GM10248 (cell line): Measurements from ENCODE around the gene COX7A2L.

ENCODE experiments used
- CTCF ChIA-PET: fragments of 300-600 bp; sonication (Branson Sonifier 250); formaldehyde crosslinking; extraction: SDS; loops from one replicate; lab custom pipeline; 2021; ENCODE audit warnings: antibody characterized with exemption; lab: Yijun Ruan, JAX
- POLR2A ChIA-PET: fragments of 350-650 bp; sonication (Branson Sonifier 250); formaldehyde crosslinking; extraction: SDS; loops from one replicate; lab custom pipeline; 2020; ENCODE audit warnings: antibody characterized with exemption; lab: Yijun Ruan, JAX
- DNase-seq: peaks from one replicate; pipeline ENCODE4 v3.0.0; 2012; ENCODE audit errors: extremely low spot score
- TF ChIP-seq, protein P1 (sequence below): IDR thresholded peaks from 2 replicates; pipeline ENCODE4 v1.5.1; 2012; ENCODE audit warnings: mild to moderate bottlenecking, low read depth; ENCODE audit errors: extremely low read depth, missing control alignments, control extremely low read depth

The COX7A2L gene

DNA sequence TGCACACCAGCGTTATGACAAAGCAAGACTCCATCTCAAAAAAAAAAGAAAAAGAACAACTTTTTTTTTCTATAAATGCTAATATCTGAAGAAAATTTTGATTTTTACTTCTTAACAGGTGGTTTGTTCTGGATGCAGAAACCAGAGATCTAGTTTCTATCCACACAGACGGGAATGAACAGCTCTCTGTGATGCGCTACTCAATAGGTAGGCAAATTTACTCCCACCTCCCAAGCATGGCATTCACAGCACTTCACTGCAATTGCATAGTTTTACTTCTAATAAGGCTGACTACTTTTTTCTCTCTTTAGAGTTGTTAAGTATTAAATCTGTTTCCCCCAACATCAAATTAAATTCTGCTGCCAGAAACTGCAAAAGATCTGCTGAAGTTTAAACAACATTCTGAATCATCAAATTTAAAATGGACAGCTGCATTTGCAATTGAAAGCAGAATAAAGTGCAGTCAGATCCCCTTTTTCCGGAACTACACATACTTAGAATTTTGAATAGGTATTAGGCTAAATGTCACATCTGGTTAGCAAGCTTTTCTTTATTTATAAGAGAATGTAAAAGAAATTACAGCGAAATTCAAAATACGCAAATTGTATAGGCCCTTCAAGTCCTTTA, 45.1 kb downstream of the COX7A2L start:
- ChIA-PET POLR2A (no interaction called here), CTCF (interaction anchor here (1.0 to 1.9 kb wide), 4 partner anchors 9 to 221 kb away, joined by 3 to 5 read pairs (median 4); no protein-coding TSS in a partner anchor)
- TF ChIP-seq, protein P1, sequence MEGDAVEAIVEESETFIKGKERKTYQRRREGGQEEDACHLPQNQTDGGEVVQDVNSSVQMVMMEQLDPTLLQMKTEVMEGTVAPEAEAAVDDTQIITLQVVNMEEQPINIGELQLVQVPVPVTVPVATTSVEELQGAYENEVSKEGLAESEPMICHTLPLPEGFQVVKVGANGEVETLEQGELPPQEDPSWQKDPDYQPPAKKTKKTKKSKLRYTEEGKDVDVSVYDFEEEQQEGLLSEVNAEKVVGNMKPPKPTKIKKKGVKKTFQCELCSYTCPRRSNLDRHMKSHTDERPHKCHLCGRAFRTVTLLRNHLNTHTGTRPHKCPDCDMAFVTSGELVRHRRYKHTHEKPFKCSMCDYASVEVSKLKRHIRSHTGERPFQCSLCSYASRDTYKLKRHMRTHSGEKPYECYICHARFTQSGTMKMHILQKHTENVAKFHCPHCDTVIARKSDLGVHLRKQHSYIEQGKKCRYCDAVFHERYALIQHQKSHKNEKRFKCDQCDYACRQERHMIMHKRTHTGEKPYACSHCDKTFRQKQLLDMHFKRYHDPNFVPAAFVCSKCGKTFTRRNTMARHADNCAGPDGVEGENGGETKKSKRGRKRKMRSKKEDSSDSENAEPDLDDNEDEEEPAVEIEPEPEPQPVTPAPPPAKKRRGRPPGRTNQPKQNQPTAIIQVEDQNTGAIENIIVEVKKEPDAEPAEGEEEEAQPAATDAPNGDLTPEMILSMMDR: no peak
- no peak for DNase-seq

DNA sequence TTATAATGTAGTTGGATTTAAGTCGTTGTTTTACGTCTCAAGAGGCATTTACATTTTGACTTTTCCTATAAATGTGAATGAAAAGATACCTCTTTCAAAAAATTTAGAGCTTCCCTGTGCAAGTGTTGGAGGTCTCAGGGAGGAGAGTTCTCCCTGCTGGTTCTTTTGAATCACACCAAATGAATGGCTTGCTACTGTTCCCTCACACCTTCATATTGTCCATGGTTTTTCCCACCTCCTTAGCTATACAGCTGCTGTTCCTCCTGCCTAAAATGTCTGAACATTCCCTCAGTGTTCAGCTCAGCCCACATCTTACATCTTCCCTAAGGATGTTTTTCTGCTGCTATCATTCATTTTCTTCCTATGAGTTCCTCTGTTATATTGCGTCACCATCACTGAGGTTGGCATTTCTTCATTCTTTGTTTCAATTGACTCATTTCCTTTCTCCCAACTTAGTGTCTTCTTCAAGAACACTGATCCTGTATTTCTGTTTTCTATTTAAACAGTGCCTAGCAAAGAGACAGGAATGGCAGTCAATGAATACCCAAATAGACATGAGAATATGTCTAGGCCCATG, 46.0 kb downstream of the COX7A2L start:
- POLR2A ChIA-PET: no interaction called here
- DNase-seq: no peak
- TF ChIP-seq, protein P1: no peak
- CTCF ChIA-PET: interaction anchor here (1.9 kb wide), 1 partner anchor 13 kb away, joined by 5 read pairs; no protein-coding TSS in a partner anchor

DNA sequence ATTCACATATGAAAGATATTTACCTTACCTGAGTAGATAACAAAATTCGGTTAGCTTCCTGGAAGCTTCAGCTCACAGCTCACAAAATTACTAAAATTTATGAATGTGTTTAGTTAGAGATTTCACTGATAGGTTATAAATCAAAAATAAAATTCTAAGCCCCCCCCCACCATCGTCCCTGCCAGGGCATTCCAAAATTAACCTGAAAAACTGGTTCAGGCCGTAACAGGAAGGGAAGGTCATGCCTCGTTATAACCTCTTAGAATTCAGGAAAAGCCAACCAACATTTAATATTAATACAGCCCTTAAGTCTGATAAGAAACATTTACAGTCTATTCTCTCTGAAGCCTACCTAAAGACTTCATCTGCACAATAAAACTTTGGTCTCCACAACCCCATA, 48.9 kb downstream of the COX7A2L start:
- ChIA-PET CTCF (interaction anchor here (0.8 to 1.6 kb wide), 3 partner anchors 9 to 21 kb away, joined by 3 read pairs; no protein-coding TSS in a partner anchor), POLR2A (no interaction called here)
- no peak for DNase-seq
- TF ChIP-seq, protein P1: no peak

- ChIA-PET POLR2A (no interaction called here), CTCF (no interaction called here)
- DNase-seq: no peak
- TF ChIP-seq, protein P1: no peak
These were observed 51.0 kb downstream of the COX7A2L start for GRCh38 chr2:42310007-42310515.

- ChIA-PET CTCF (interaction anchor here (0.9 kb wide), 1 partner anchor 21 kb away, joined by 3 read pairs; no protein-coding TSS in a partner anchor), POLR2A (no interaction called here)
- no peak for DNase-seq
- TF ChIP-seq, protein P1: no peak
These were observed 51.7 kb downstream of the COX7A2L start for GRCh38 chr2:42309366-42309765.

DNA sequence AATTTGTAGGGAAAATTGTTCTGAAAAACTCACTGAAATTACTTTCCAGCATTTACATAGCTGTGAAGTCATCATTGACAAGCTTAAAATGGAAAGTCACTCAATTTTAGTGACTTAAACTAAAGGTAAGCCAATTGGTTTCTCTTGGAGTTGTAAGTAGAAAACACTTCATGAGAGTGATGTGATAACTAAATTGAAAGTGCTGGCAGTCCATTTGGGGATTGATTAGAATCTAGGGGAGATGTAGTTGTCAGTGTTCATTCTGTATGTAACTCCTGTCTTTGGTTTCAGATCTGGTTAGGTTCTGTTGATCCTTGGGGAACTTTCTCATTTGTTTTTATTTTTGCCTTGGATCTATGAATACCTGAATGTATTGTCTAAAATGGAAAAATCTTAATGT, 53.8 kb downstream of the COX7A2L start:
- TF ChIP-seq, protein P1: no peak
- POLR2A ChIA-PET: no interaction called here
- CTCF ChIA-PET: interaction anchor here (1.0 to 1.6 kb wide), 3 partner anchors 10 to 14 kb away, joined by 3 to 4 read pairs (median 3); no protein-coding TSS in a partner anchor
- no peak for DNase-seq
